Measurements from ENCODE around the gene SHISAL1. TPM values are rescaled to one million over a fixed set of nuclear protein-coding genes. Genes with fewer than 3 reads are reported as not detected.
"Not testable (repeated sequence)": the region's sequence is repeated elsewhere in the genome, so short reads cannot be mapped to it uniquely, and the experiment has no call there.

The SHISAL1 gene
- total and polyA plus RNA-seq, 8 donors: 0.72 to 1.4 (median 0.92) TPM

DNA sequence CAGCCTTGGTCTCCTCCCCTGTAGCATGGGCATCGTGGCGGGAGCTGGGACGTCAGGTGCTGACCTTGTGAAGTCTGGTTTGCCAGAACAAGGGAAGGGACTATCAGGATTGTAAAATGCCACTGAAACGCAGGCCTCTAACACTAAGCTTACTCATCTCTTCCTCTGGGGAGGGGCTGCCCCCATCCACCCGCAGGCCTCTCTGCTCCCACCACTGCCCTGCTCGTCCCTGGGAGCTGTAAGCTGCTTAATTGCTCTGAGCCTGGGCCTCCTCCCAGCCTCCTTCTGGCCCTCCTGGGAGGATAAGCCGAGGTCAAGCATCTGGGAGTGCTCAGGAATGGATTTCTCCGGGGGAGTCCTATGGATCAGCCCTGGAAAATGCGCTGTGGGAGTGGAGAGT lies 8.4 kb downstream of the SHISAL1 start:
- Histone ChIP-seq H3K4me3 (no peak overlapping the region), H3K4me1 (peaks cover 0 to 2% of the 10 kb centered on the region in 2 donors), H3K36me3 (no peaks in the 10 kb centered on the region), H3K27me3 (peaks cover 0 to 16% of the 10 kb centered on the region in 2 donors), H3K27ac (no peak overlapping the region), H3K9me3 (no peaks in the 10 kb centered on the region)
- DNase-seq: peak in 1 of 4 donors; percentile 35
- intact Hi-C loops (cut with DNase I): no loop called here
- no peak for ATAC-seq
- no peak for TF ChIP-seq CTCF (IDR thresholded peaks at IDR 0.05)

- H3K4me3 ChIP-seq; intact Hi-C loops (cut with DNase I); H3K27ac ChIP-seq; H3K9me3 ChIP-seq; ATAC-seq; H3K4me1 ChIP-seq; H3K36me3 ChIP-seq: not testable (repeated sequence)
- peak in 1 of 4 donors; percentile 4 for DNase-seq
- peaks cover 0 to 31% of the 10 kb centered on the region in 2 donors for H3K27me3 ChIP-seq
Observed at GRCh38 chr22:44302363-44302762, 10.4 kb downstream of the SHISAL1 start.

DNA sequence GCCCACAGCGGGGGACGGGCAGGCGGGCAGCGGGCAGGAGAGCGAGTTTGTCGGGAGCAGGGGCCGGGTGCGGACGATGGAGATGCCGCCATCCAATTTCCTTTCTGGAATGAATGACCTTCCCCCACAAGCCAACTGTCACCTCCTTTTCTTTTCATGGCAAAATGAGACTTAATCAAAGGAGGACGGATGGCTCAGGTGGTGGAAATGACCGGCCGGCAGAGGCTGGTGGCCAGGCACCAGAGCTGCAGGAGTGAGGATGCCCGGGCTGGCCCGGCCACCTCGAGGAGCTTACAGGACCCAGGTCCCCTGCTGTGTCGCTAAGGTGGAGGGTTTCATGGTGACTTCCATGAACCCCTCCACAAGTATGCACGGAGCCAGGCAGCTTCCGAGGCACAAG lies 11.7 kb downstream of the SHISAL1 start:
- TF ChIP-seq CTCF (IDR thresholded peaks at IDR 0.05): no peak
- Histone ChIP-seq H3K27me3 (peaks cover 0 to 31% of the 10 kb centered on the region in 2 donors), H3K4me3 (no peak overlapping the region), H3K4me1 (no peaks in the 10 kb centered on the region), H3K27ac (no peak overlapping the region), H3K36me3 (no peaks in the 10 kb centered on the region), H3K9me3 (no peaks in the 10 kb centered on the region)
- ATAC-seq (no peak), DNase-seq (peak in 1 of 4 donors; percentile 49)
- intact Hi-C loops (cut with DNase I): no loop called here

DNA sequence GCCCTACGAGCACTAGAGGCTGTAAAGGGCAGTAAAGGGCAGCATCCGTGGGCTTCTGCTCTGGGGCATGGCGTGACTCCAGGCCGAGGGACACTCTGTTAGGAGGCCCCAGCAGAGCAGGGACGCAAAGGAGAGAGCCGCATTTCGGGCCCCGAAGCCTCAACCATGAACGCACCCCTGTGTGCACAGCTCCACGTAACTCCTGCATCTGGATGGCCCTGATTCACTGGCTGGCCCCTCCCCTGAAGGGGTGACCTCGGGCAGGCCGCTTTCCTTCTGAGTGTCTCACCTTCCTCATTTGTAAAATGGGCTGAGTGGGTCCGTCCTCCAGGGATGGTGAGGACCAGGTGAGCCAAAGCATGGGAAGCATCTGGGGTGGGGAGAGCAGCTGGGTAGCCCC lies 13.6 kb downstream of the SHISAL1 start:
- Histone ChIP-seq H3K9me3 (peaks cover 0 to 5% of the 10 kb centered on the region in 2 donors), H3K4me3 (no peak overlapping the region), H3K4me1 (no peaks in the 10 kb centered on the region), H3K27me3 (peaks cover 0 to 31% of the 10 kb centered on the region in 2 donors), H3K27ac (no peak overlapping the region), H3K36me3 (no peaks in the 10 kb centered on the region)
- no peak for TF ChIP-seq CTCF (IDR thresholded peaks at IDR 0.05)
- ATAC-seq (no peak), DNase-seq (peak in 1 of 4 donors; percentile 70)
- intact Hi-C loops (cut with DNase I): no loop called here

GRCh38 chr22:44298406-44299091 lies 14.2 kb downstream of the SHISAL1 start:
- H3K27ac ChIP-seq: no peak overlapping the region
- DNase-seq: peak in 1 of 4 donors; percentile 78

More at GRCh38 chr22:44298406-44299091, 14.2 kb downstream of the SHISAL1 start:
- Histone ChIP-seq H3K27me3 (peaks cover 0 to 31% of the 10 kb centered on the region in 2 donors), H3K9me3 (peaks cover 0 to 7% of the 10 kb centered on the region in 2 donors), H3K36me3 (no peaks in the 10 kb centered on the region), H3K4me1 (no peaks in the 10 kb centered on the region), H3K4me3 (no peak overlapping the region)
- TF ChIP-seq CTCF (IDR thresholded peaks at IDR 0.05): no peak
- intact Hi-C loops (cut with DNase I): no loop called here
- no peak for ATAC-seq
